ENCODE measurements around the gene KYNU.
"Not testable (repeated sequence)": the region's sequence is repeated elsewhere in the genome, so short reads cannot be mapped to it uniquely, and the experiment has no call there.

KYNU gene

GRCh38 chr2:143015656-143016055 is 138.2 kb downstream of the KYNU start:
- Histone ChIP-seq H3K4me1 (ENCODE audit: control insufficient read depth, insufficient read depth, low read length) (no peaks in the 10 kb centered on the region), H3K27me3 (ENCODE audit: control insufficient read depth, insufficient read depth, low read length) (no peaks in the 10 kb centered on the region), H3K27ac (ENCODE audit: low read depth, low read length) (no peak overlapping the region), H3K9ac (ENCODE audit: low read length) (no peak overlapping the region), H3K4me3 (ENCODE audit: low read length) (no peak overlapping the region), H3K36me3 (ENCODE audit: control insufficient read depth, insufficient read depth, low read length) (no peaks in the 10 kb centered on the region)

- H3K27me3 ChIP-seq (ENCODE audit: control insufficient read depth, insufficient read depth, low read length): no peaks in the 10 kb centered on the region
- H3K9ac ChIP-seq (ENCODE audit: low read length): no peak overlapping the region
- H3K36me3 ChIP-seq (ENCODE audit: control insufficient read depth, insufficient read depth, low read length): no peaks in the 10 kb centered on the region
- no peak overlapping the region for H3K4me3 ChIP-seq (ENCODE audit: low read length)
- H3K27ac ChIP-seq (ENCODE audit: low read depth, low read length): no peak overlapping the region
- H3K4me1 ChIP-seq (ENCODE audit: control insufficient read depth, insufficient read depth, low read length): no peaks in the 10 kb centered on the region
These were observed 149.1 kb downstream of the KYNU start for GRCh38 chr2:143026411-143027054.

- H3K9ac ChIP-seq (ENCODE audit: low read length): no peak overlapping the region
- H3K27me3 ChIP-seq (ENCODE audit: control insufficient read depth, insufficient read depth, low read length): no peaks in the 10 kb centered on the region
- no peaks in the 10 kb centered on the region for H3K4me1 ChIP-seq (ENCODE audit: control insufficient read depth, insufficient read depth, low read length)
- H3K27ac ChIP-seq (ENCODE audit: low read depth, low read length): no peak overlapping the region
- no peaks in the 10 kb centered on the region for H3K36me3 ChIP-seq (ENCODE audit: control insufficient read depth, insufficient read depth, low read length)
- no peak overlapping the region for H3K4me3 ChIP-seq (ENCODE audit: low read length)
These were observed 151.7 kb downstream of the KYNU start for GRCh38 chr2:143029141-143029540.

GRCh38 chr2:143030127-143030526 is 152.7 kb downstream of the KYNU start:
- no peak overlapping the region for H3K9ac ChIP-seq (ENCODE audit: low read length)
- no peaks in the 10 kb centered on the region for H3K27me3 ChIP-seq (ENCODE audit: control insufficient read depth, insufficient read depth, low read length)
- H3K27ac ChIP-seq (ENCODE audit: low read depth, low read length): no peak overlapping the region
- H3K36me3 ChIP-seq (ENCODE audit: control insufficient read depth, insufficient read depth, low read length): no peaks in the 10 kb centered on the region
- H3K4me3 ChIP-seq (ENCODE audit: low read length): no peak overlapping the region
- H3K4me1 ChIP-seq (ENCODE audit: control insufficient read depth, insufficient read depth, low read length): no peaks in the 10 kb centered on the region

- H3K9ac ChIP-seq (ENCODE audit: low read length): no peak overlapping the region
- no peaks in the 10 kb centered on the region for H3K27me3 ChIP-seq (ENCODE audit: control insufficient read depth, insufficient read depth, low read length)
- H3K36me3 ChIP-seq (ENCODE audit: control insufficient read depth, insufficient read depth, low read length): no peaks in the 10 kb centered on the region
- no peak overlapping the region for H3K4me3 ChIP-seq (ENCODE audit: low read length)
- H3K27ac ChIP-seq (ENCODE audit: low read depth, low read length): no peak overlapping the region
- H3K4me1 ChIP-seq (ENCODE audit: control insufficient read depth, insufficient read depth, low read length): no peaks in the 10 kb centered on the region
These were observed 157.0 kb downstream of the KYNU start for GRCh38 chr2:143034292-143035074.

- H3K27me3 ChIP-seq (ENCODE audit: control insufficient read depth, insufficient read depth, low read length): no peaks in the 10 kb centered on the region
- no peak overlapping the region for H3K9ac ChIP-seq (ENCODE audit: low read length)
- no peak overlapping the region for H3K4me3 ChIP-seq (ENCODE audit: low read length)
- no peaks in the 10 kb centered on the region for H3K4me1 ChIP-seq (ENCODE audit: control insufficient read depth, insufficient read depth, low read length)
- no peak overlapping the region for H3K27ac ChIP-seq (ENCODE audit: low read depth, low read length)
- H3K36me3 ChIP-seq (ENCODE audit: control insufficient read depth, insufficient read depth, low read length): no peaks in the 10 kb centered on the region
These were observed 174.0 kb downstream of the KYNU start for GRCh38 chr2:143051465-143051864.

- H3K9ac ChIP-seq (ENCODE audit: low read length); H3K4me1 ChIP-seq (ENCODE audit: control insufficient read depth, insufficient read depth, low read length); H3K4me3 ChIP-seq (ENCODE audit: low read length); H3K27me3 ChIP-seq (ENCODE audit: control insufficient read depth, insufficient read depth, low read length); H3K36me3 ChIP-seq (ENCODE audit: control insufficient read depth, insufficient read depth, low read length); H3K27ac ChIP-seq (ENCODE audit: low read depth, low read length): not testable (repeated sequence)
These were observed 176.0 kb downstream of the KYNU start for GRCh38 chr2:143053437-143053836.

GRCh38 chr2:143056550-143056949 is 179.1 kb downstream of the KYNU start:
- H3K4me1 ChIP-seq (ENCODE audit: control insufficient read depth, insufficient read depth, low read length): no peaks in the 10 kb centered on the region
- no peak overlapping the region for H3K27ac ChIP-seq (ENCODE audit: low read depth, low read length)
- no peak overlapping the region for H3K9ac ChIP-seq (ENCODE audit: low read length)
- no peaks in the 10 kb centered on the region for H3K36me3 ChIP-seq (ENCODE audit: control insufficient read depth, insufficient read depth, low read length)
- no peaks in the 10 kb centered on the region for H3K27me3 ChIP-seq (ENCODE audit: control insufficient read depth, insufficient read depth, low read length)
- no peak overlapping the region for H3K4me3 ChIP-seq (ENCODE audit: low read length)

- no peak overlapping the region for H3K9ac ChIP-seq (ENCODE audit: low read length)
- H3K4me3 ChIP-seq (ENCODE audit: low read length): no peak overlapping the region
- H3K27ac ChIP-seq (ENCODE audit: low read depth, low read length): no peak overlapping the region
- H3K27me3 ChIP-seq (ENCODE audit: control insufficient read depth, insufficient read depth, low read length): no peaks in the 10 kb centered on the region
- no peaks in the 10 kb centered on the region for H3K36me3 ChIP-seq (ENCODE audit: control insufficient read depth, insufficient read depth, low read length)
- no peaks in the 10 kb centered on the region for H3K4me1 ChIP-seq (ENCODE audit: control insufficient read depth, insufficient read depth, low read length)
These were observed 181.4 kb downstream of the KYNU start for GRCh38 chr2:143058851-143059250.

GRCh38 chr2:143063612-143064200 is 186.2 kb downstream of the KYNU start:
- H3K36me3 ChIP-seq (ENCODE audit: control insufficient read depth, insufficient read depth, low read length): no peaks in the 10 kb centered on the region
- no peak overlapping the region for H3K27ac ChIP-seq (ENCODE audit: low read depth, low read length)
- H3K4me1 ChIP-seq (ENCODE audit: control insufficient read depth, insufficient read depth, low read length): no peaks in the 10 kb centered on the region
- no peak overlapping the region for H3K9ac ChIP-seq (ENCODE audit: low read length)
- H3K27me3 ChIP-seq (ENCODE audit: control insufficient read depth, insufficient read depth, low read length): no peaks in the 10 kb centered on the region
- no peak overlapping the region for H3K4me3 ChIP-seq (ENCODE audit: low read length)

- no peaks in the 10 kb centered on the region for H3K4me1 ChIP-seq (ENCODE audit: control insufficient read depth, insufficient read depth, low read length)
- no peak overlapping the region for H3K9ac ChIP-seq (ENCODE audit: low read length)
- no peaks in the 10 kb centered on the region for H3K27me3 ChIP-seq (ENCODE audit: control insufficient read depth, insufficient read depth, low read length)
- no peaks in the 10 kb centered on the region for H3K36me3 ChIP-seq (ENCODE audit: control insufficient read depth, insufficient read depth, low read length)
- H3K27ac ChIP-seq (ENCODE audit: low read depth, low read length): no peak overlapping the region
- H3K4me3 ChIP-seq (ENCODE audit: low read length): no peak overlapping the region
These were observed 190.6 kb downstream of the KYNU start for GRCh38 chr2:143068094-143068493.

GRCh38 chr2:143068509-143068908 is 191.0 kb downstream of the KYNU start:
- Histone ChIP-seq H3K4me1 (ENCODE audit: control insufficient read depth, insufficient read depth, low read length) (no peaks in the 10 kb centered on the region), H3K36me3 (ENCODE audit: control insufficient read depth, insufficient read depth, low read length) (no peaks in the 10 kb centered on the region), H3K4me3 (ENCODE audit: low read length) (no peak overlapping the region), H3K9ac (ENCODE audit: low read length) (no peak overlapping the region), H3K27ac (ENCODE audit: low read depth, low read length) (no peak overlapping the region), H3K27me3 (ENCODE audit: control insufficient read depth, insufficient read depth, low read length) (no peaks in the 10 kb centered on the region)
